GM12892 (cell line): ENCODE results near the gene CPED1.
A peak's percentile ranks its signal among the peaks of the same experiment; 100 is the strongest.
"Not testable (repeated sequence)": the region's sequence is repeated elsewhere in the genome, so short reads cannot be mapped to it uniquely, and the experiment has no call there.

Experiments used
- DNase-seq: peaks from one replicate; pipeline ENCODE4 v3.0.0; 2011; ENCODE audit not compliant: insufficient read length
- FAIRE-seq: peaks from 2 replicates; lab custom pipeline; 2011; peaks lifted over from hg19 to GRCh38; lab: Jason Lieb, UNC
- POLR2A ChIP-seq: IDR thresholded peaks from 2 replicates; pipeline ENCODE4 v1.6.1; 2011; ENCODE audit warnings: low read depth, low read length, control low read depth
- POLR2AphosphoS5 ChIP-seq: IDR thresholded peaks from 2 replicates; pipeline ENCODE4 v1.6.1; 2011; ENCODE audit warnings: low read depth, low read length, control low read depth
- TAF1 ChIP-seq: IDR thresholded peaks from 2 replicates; pipeline ENCODE4 v1.6.1; 2011; ENCODE audit warnings: low read depth, mild to moderate bottlenecking, control low read depth, low read length, borderline replicate concordance

The CPED1 gene

GRCh38 chr7:121027761-121028669 is 39.5 kb downstream of the CPED1 start:
- DNase-seq (no peak), FAIRE-seq (no peak)
- TF ChIP-seq TAF1 (no peak), POLR2AphosphoS5 (no peak), POLR2A (no peak)

GRCh38 chr7:121029302-121029701 is 40.8 kb downstream of the CPED1 start:
- DNase-seq (no peak), FAIRE-seq (no peak)
- TF ChIP-seq TAF1 = no peak
- no peak for TF ChIP-seq POLR2AphosphoS5
- TF ChIP-seq POLR2A = no peak

GRCh38 chr7:121030308-121030707 is 41.8 kb downstream of the CPED1 start:
- FAIRE-seq (no peak), DNase-seq (no peak)
- TF ChIP-seq POLR2A (no peak), TAF1 (no peak), POLR2AphosphoS5 (no peak)

GRCh38 chr7:121032645-121033460 is 44.3 kb downstream of the CPED1 start:
- FAIRE-seq (no peak), DNase-seq (no peak)
- no peak for TF ChIP-seq POLR2A
- TF ChIP-seq POLR2AphosphoS5 = no peak
- no peak for TF ChIP-seq TAF1

- FAIRE-seq = no peak
- no peak for DNase-seq
- TF ChIP-seq POLR2AphosphoS5 = no peak
- TF ChIP-seq TAF1 = no peak
Measured at GRCh38 chr7:121034929-121035328, 46.4 kb downstream of the CPED1 start.

- not testable (repeated sequence) for DNase-seq, FAIRE-seq
Measured at GRCh38 chr7:121036776-121037175, 48.3 kb downstream of the CPED1 start.

- FAIRE-seq, DNase-seq: not testable (repeated sequence)
Measured at GRCh38 chr7:121037329-121037728, 48.8 kb downstream of the CPED1 start.

GRCh38 chr7:121037957-121038716 is 49.6 kb downstream of the CPED1 start:
- TF ChIP-seq POLR2A = no peak
- DNase-seq (no peak), FAIRE-seq (no peak)

GRCh38 chr7:121038717-121039509 is 50.4 kb downstream of the CPED1 start:
- DNase-seq = no peak
- peak; percentile 57 for FAIRE-seq
- TF ChIP-seq TAF1 = no peak
- TF ChIP-seq POLR2AphosphoS5 = no peak
- TF ChIP-seq POLR2A = no peak

GRCh38 chr7:121039510-121039822 is 51.0 kb downstream of the CPED1 start:
- FAIRE-seq = no peak
- TF ChIP-seq POLR2AphosphoS5 = no peak
- no peak for TF ChIP-seq TAF1
- no peak for TF ChIP-seq POLR2A
- DNase-seq = no peak

- FAIRE-seq = no peak
- no peak for DNase-seq
- TF ChIP-seq POLR2A (no peak), POLR2AphosphoS5 (no peak), TAF1 (no peak)
Measured at GRCh38 chr7:121039994-121040393, 51.5 kb downstream of the CPED1 start.
